ENCODE measurements around the gene UBE2O.

The UBE2O gene

GRCh38 chr17:76462556-76463290 lies 9.8 kb upstream of the UBE2O start:
- no peak for DNase-seq

GRCh38 chr17:76461765-76462555 lies 9.0 kb upstream of the UBE2O start:
- DNase-seq, result no peak

- no peak for DNase-seq
Observed at GRCh38 chr17:76459674-76460073, 6.7 kb upstream of the UBE2O start.

GRCh38 chr17:76458580-76459490 lies 5.9 kb upstream of the UBE2O start:
- DNase-seq, result no peak

- no peak for DNase-seq
Observed at GRCh38 chr17:76453431-76453743, 435 bp upstream of the UBE2O start.

GRCh38 chr17:76452127-76452659 lies 759 bp downstream of the UBE2O start:
- DNase-seq, result no peak

- no peak for DNase-seq
Observed at GRCh38 chr17:76451506-76451905, 1.4 kb downstream of the UBE2O start.

- no peak for DNase-seq
Observed at GRCh38 chr17:76449126-76449525, 3.8 kb downstream of the UBE2O start.

- DNase-seq, result no peak
Observed at GRCh38 chr17:76447931-76448652, 4.9 kb downstream of the UBE2O start.

GRCh38 chr17:76446449-76447231 lies 6.3 kb downstream of the UBE2O start:
- DNase-seq, result no peak

- no peak for DNase-seq
Observed at GRCh38 chr17:76445697-76446448, 7.1 kb downstream of the UBE2O start.

GRCh38 chr17:76444518-76445311 lies 8.2 kb downstream of the UBE2O start:
- DNase-seq, result no peak

- DNase-seq, result no peak
Observed at GRCh38 chr17:76442341-76443338, 10.3 kb downstream of the UBE2O start.

GRCh38 chr17:76441686-76442340 lies 11.1 kb downstream of the UBE2O start:
- DNase-seq, result no peak

- DNase-seq, result no peak
Observed at GRCh38 chr17:76440751-76441362, 12.1 kb downstream of the UBE2O start.

- DNase-seq, result no peak
Observed at GRCh38 chr17:76439314-76439928, 13.5 kb downstream of the UBE2O start.

- no peak for DNase-seq
Observed at GRCh38 chr17:76438906-76439305, 14.0 kb downstream of the UBE2O start.

Data from activated gamma-delta T cell treated with Interleukin-2 at 50 U/mL for 16 hours (primary cell).